ENCODE data around the gene BDKRB2.

BDKRB2 gene

DNA sequence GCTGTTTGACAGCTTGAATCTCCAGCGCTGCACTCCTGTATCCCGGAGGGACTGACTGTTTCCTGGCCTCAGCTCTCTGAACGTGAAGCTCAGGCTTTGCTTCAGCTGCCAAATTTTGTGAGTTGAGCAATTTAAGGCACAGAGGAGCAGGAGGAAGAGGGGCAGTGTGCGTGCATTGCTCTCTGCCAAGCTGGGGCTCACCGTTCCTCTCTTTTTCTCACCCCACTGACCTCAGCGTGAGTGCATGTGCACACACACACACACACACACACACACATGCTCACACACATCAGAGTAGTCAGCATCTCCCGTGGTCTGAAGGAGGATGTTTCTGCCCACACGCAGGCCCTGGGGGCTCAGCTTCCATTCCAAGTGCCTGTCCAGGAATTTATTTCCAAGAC is 27.8 kb upstream of the BDKRB2 start:
- Histone ChIP-seq H3K4me1 (ENCODE audit: control insufficient read depth in 5 of 5, insufficient read depth in 5 of 5, low read length in 5 of 5) (peaks cover 14 to 48% (median 32%) of the 10 kb centered on the region in 5 donors), H3K9ac (ENCODE audit: low read length in 5 of 5) (no peak overlapping the region), H3K4me3 (ENCODE audit: low read depth in 1 of 5, low read length in 5 of 5) (peak overlapping the region in 2 of 5 donors; percentile 15 to 48), H3K27ac (ENCODE audit: low read depth, low read length) (peak overlapping the region; percentile 42), H3K36me3 (ENCODE audit: control insufficient read depth in 5 of 5, insufficient read depth in 5 of 5, low read length in 5 of 5) (no peaks in the 10 kb centered on the region), H3K9me3 (ENCODE audit: control insufficient read depth in 5 of 5, low read length in 5 of 5) (peaks cover 0 to 3% (median 0%) of the 10 kb centered on the region in 5 donors), H3K27me3 (ENCODE audit: control insufficient read depth in 5 of 5, insufficient read depth in 4 of 5, low read length in 5 of 5) (peaks cover 0 to 14% (median 3%) of the 10 kb centered on the region in 5 donors)

DNA sequence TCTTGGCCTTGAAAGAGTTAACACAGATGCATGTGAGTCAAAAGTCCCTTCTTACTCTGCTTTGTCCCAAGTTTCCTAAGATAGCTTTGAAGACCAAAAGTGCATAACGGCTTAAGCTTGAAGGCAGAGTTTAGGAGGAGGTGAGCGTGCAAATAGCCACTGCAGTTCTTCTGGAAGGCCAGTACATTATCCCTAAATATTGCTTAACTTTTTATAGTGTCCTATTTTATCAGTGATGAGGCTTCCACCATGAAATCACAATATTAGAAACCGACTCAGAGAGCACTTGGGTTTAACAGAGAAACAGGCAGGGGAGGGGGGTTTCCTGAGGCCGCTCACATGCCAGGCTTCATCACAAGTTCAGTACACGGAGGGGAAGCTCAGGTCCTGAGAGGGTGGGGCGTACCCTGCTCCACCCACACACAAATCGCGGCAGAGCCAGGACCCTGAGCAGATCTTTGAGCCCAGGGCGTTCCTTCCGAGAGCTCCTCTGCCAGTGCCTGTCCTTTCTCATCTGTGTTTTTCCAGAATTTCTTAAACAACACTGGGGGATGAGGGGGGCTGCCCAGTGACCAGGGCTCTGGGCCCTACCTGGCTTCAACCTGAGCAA is 26.8 kb upstream of the BDKRB2 start:
- H3K27me3 ChIP-seq (ENCODE audit: control insufficient read depth in 5 of 5, insufficient read depth in 4 of 5, low read length in 5 of 5) = peaks cover 0 to 13% (median 3%) of the 10 kb centered on the region in 5 donors
- H3K4me3 ChIP-seq (ENCODE audit: low read depth in 1 of 5, low read length in 5 of 5) = no peak overlapping the region
- no peaks in the 10 kb centered on the region for H3K36me3 ChIP-seq (ENCODE audit: control insufficient read depth in 5 of 5, insufficient read depth in 5 of 5, low read length in 5 of 5)
- peaks cover 15 to 56% (median 32%) of the 10 kb centered on the region in 5 donors for H3K4me1 ChIP-seq (ENCODE audit: control insufficient read depth in 5 of 5, insufficient read depth in 5 of 5, low read length in 5 of 5)
- H3K9ac ChIP-seq (ENCODE audit: low read length in 5 of 5) = no peak overlapping the region
- peaks cover 0 to 3% (median 0%) of the 10 kb centered on the region in 5 donors for H3K9me3 ChIP-seq (ENCODE audit: control insufficient read depth in 5 of 5, low read length in 5 of 5)
- peak overlapping the region; percentile 42 for H3K27ac ChIP-seq (ENCODE audit: low read depth, low read length)

DNA sequence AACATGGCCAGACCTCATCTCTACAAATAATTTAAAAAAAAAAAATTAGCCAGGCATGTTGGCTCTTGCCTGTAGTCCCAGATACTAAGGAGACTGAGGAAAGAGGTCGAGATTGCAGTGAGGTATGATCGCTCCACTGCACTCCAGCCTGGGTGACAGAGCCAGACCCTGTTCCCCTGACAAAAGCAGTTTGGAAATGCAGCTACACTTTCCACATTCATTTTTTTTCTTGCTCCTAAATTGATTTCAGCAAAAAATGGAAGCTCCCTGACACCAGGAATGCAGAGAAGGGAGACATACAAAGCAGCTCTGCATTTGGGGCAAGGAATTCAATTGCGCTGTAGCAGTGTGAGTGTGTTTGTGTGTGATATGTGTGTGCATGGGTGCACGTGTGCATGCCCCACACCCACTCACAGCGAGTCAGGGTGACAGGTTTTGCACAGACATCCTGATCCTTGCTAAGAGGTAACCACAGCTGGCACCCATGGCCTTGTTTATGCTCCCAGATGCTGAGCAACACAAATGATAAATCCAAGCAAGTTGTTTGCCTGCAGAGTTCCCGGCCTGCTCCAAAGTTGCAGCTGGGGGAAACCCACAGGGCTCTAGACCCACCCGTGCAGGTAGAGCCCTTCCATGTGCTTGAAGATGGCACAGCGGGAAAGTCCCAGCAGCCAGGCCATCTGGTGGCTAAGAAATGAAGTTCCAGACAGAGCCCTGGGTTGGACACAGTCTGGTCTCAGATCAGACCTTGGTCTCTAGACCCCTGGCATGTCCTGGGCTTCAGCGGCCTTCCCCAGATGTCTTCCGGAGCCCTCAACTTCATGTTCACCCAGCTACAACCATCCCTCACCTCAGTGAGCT is 25.9 kb upstream of the BDKRB2 start:
- H3K4me3 ChIP-seq (ENCODE audit: low read depth in 1 of 5, low read length in 5 of 5) = no peak overlapping the region
- H3K36me3 ChIP-seq (ENCODE audit: control insufficient read depth in 5 of 5, insufficient read depth in 5 of 5, low read length in 5 of 5) = no peaks in the 10 kb centered on the region
- peaks cover 0 to 12% (median 3%) of the 10 kb centered on the region in 5 donors for H3K27me3 ChIP-seq (ENCODE audit: control insufficient read depth in 5 of 5, insufficient read depth in 4 of 5, low read length in 5 of 5)
- H3K4me1 ChIP-seq (ENCODE audit: control insufficient read depth in 5 of 5, insufficient read depth in 5 of 5, low read length in 5 of 5) = peaks cover 15 to 56% (median 32%) of the 10 kb centered on the region in 5 donors
- peaks cover 0 to 3% (median 0%) of the 10 kb centered on the region in 5 donors for H3K9me3 ChIP-seq (ENCODE audit: control insufficient read depth in 5 of 5, low read length in 5 of 5)
- H3K27ac ChIP-seq (ENCODE audit: low read depth, low read length) = peak overlapping the region; percentile 42
- no peak overlapping the region for H3K9ac ChIP-seq (ENCODE audit: low read length in 5 of 5)

DNA sequence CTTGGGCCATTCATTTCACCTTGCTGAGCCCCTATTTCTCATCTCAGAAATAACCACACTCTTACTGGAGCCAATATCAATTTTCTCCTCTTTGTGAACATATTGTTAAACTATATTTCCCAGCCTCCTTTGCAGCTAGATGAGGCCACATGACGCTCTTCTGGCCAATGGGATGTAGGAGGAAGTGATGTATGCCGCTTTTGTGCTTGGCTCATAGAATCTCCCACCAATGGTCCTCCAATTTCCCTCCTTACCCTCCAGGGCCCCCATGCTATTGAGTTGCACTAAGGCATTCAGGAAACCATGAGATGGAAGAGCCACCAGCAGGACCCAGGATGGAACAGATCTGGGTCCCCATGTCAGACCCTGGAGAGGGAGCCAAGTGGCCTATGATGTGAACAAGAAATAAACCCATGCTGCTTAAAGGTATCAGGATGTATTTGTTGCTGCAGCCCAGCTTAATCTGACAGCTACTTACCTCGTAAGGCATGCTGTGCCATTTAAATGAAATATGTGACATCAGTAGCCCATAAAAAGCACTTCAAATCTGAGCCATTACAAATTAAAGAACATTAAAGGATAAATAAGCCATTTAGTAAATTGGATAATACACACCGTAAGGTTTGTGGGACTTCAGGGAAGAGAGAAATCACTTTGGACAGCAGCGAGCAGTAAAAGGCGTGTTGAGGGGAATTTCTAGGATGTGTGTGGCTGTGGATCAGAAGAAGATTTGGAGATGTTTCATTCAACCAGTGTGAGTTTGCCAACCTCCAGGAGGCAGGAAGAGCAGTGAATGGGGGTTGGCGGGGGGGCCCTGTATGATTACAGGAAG is 24.4 kb upstream of the BDKRB2 start:
- H3K36me3 ChIP-seq (ENCODE audit: control insufficient read depth in 5 of 5, insufficient read depth in 5 of 5, low read length in 5 of 5) = no peaks in the 10 kb centered on the region
- peaks cover 0 to 15% (median 3%) of the 10 kb centered on the region in 5 donors for H3K27me3 ChIP-seq (ENCODE audit: control insufficient read depth in 5 of 5, insufficient read depth in 4 of 5, low read length in 5 of 5)
- H3K4me3 ChIP-seq (ENCODE audit: low read depth in 1 of 5, low read length in 5 of 5) = no peak overlapping the region
- peaks cover 15 to 56% (median 32%) of the 10 kb centered on the region in 5 donors for H3K4me1 ChIP-seq (ENCODE audit: control insufficient read depth in 5 of 5, insufficient read depth in 5 of 5, low read length in 5 of 5)
- no peak overlapping the region for H3K9ac ChIP-seq (ENCODE audit: low read length in 5 of 5)
- no peak overlapping the region for H3K27ac ChIP-seq (ENCODE audit: low read depth, low read length)
- H3K9me3 ChIP-seq (ENCODE audit: control insufficient read depth in 5 of 5, low read length in 5 of 5) = peaks cover 0 to 3% (median 0%) of the 10 kb centered on the region in 5 donors

DNA sequence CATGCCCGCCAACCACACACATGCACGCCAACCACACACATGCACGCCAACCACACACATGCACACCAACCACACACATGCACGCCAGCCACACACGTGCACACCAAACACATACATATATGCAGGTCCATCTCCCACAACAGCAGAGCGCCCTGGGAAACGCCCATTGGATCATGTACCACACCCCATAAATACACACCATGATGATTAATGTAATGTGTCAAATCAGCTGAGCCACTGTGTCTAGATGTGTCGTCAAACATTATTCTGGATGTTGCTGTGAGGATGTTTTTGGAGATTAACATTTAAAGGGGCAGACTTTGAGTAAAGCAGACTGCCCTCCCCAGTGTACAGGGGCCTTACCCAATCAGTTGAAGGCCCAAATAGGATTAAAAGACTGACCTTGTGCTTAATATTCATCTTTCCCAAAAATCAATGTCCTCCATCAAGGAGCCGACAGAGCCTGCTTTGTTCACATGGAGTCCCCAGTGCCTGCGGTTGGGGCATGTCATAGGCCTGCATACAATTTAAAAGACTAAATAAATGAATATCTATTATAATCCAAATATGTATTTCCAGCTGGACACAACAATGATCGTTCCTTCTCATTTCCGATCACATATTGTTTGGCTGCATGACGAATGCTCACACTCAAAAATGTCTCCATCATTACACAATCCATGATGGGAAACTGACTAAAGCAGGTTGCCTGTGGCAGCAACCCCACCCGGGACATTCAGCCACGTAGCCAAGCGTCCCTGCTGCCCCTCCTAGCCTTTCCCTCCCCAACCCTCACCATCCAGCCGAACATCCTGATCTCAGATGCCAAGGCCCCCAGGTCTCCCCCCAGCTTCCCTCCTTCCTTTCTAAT is 23.2 kb upstream of the BDKRB2 start:
- H3K27me3 ChIP-seq (ENCODE audit: control insufficient read depth in 5 of 5, insufficient read depth in 4 of 5, low read length in 5 of 5) = peaks cover 0 to 8% (median under 1%) of the 10 kb centered on the region in 5 donors
- peaks cover 11 to 46% (median 29%) of the 10 kb centered on the region in 5 donors for H3K4me1 ChIP-seq (ENCODE audit: control insufficient read depth in 5 of 5, insufficient read depth in 5 of 5, low read length in 5 of 5)
- no peaks in the 10 kb centered on the region for H3K36me3 ChIP-seq (ENCODE audit: control insufficient read depth in 5 of 5, insufficient read depth in 5 of 5, low read length in 5 of 5)
- H3K9me3 ChIP-seq (ENCODE audit: control insufficient read depth in 5 of 5, low read length in 5 of 5) = peaks cover 0 to 3% (median 0%) of the 10 kb centered on the region in 5 donors
- H3K9ac ChIP-seq (ENCODE audit: low read length in 5 of 5) = no peak overlapping the region
- H3K4me3 ChIP-seq (ENCODE audit: low read depth in 1 of 5, low read length in 5 of 5) = no peak overlapping the region
- peak overlapping the region; percentile 44 for H3K27ac ChIP-seq (ENCODE audit: low read depth, low read length)

DNA sequence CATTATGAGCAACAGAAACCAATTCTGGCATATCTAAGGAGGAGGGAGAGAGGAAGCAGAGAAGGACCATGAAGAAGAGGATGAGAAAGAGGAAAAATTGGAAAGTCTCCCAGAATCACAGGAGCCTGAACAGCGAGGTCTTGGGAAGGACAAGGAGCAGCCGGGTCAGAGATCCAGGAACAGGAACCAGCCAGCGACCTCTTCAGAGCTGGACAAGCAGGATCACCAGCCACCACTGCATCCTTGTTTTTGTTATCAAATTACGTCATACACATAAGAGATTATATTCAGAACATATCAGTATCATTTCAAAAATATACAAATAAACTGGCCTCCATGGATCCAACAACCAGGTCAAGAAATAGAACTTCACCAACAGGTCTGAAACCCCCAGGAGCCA is 22.1 kb upstream of the BDKRB2 start:
- H3K27me3 ChIP-seq (ENCODE audit: control insufficient read depth in 5 of 5, insufficient read depth in 4 of 5, low read length in 5 of 5) = peaks cover 0 to 8% (median 2%) of the 10 kb centered on the region in 5 donors
- no peak overlapping the region for H3K4me3 ChIP-seq (ENCODE audit: low read depth in 1 of 5, low read length in 5 of 5)
- peaks cover 3 to 45% (median 18%) of the 10 kb centered on the region in 5 donors for H3K4me1 ChIP-seq (ENCODE audit: control insufficient read depth in 5 of 5, insufficient read depth in 5 of 5, low read length in 5 of 5)
- no peaks in the 10 kb centered on the region for H3K36me3 ChIP-seq (ENCODE audit: control insufficient read depth in 5 of 5, insufficient read depth in 5 of 5, low read length in 5 of 5)
- peak overlapping the region; percentile 44 for H3K27ac ChIP-seq (ENCODE audit: low read depth, low read length)
- H3K9me3 ChIP-seq (ENCODE audit: control insufficient read depth in 5 of 5, low read length in 5 of 5) = peaks cover 0 to 3% (median 0%) of the 10 kb centered on the region in 5 donors
- no peak overlapping the region for H3K9ac ChIP-seq (ENCODE audit: low read length in 5 of 5)

DNA sequence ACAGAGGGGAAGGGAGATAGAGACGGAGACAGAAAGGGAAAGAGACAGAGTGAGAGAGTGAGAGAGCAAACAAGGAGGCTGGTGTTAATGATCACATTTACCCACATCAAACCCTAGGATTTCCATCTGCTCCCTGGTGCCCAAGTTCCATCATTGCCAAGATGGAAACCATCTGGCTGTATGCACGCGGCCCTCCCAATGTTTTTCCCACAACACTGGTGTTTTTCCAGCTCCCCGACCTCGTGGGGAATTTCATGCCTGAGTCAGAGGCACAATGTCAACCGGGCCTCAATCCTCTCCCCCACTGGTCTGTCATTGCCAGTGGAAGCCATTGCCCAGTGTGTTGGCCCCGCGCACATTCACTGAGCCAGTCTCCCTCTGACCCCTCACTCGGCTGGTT is 19.9 kb upstream of the BDKRB2 start:
- H3K9me3 ChIP-seq (ENCODE audit: control insufficient read depth in 5 of 5, low read length in 5 of 5) = peaks cover 0 to 3% (median 0%) of the 10 kb centered on the region in 5 donors
- H3K4me3 ChIP-seq (ENCODE audit: low read depth in 1 of 5, low read length in 5 of 5) = no peak overlapping the region
- H3K27ac ChIP-seq (ENCODE audit: low read depth, low read length) = no peak overlapping the region
- no peaks in the 10 kb centered on the region for H3K36me3 ChIP-seq (ENCODE audit: control insufficient read depth in 5 of 5, insufficient read depth in 5 of 5, low read length in 5 of 5)
- H3K9ac ChIP-seq (ENCODE audit: low read length in 5 of 5) = no peak overlapping the region
- H3K27me3 ChIP-seq (ENCODE audit: control insufficient read depth in 5 of 5, insufficient read depth in 4 of 5, low read length in 5 of 5) = peaks cover 0 to 8% (median 2%) of the 10 kb centered on the region in 5 donors
- peaks cover 0 to 30% (median 2%) of the 10 kb centered on the region in 5 donors for H3K4me1 ChIP-seq (ENCODE audit: control insufficient read depth in 5 of 5, insufficient read depth in 5 of 5, low read length in 5 of 5)

DNA sequence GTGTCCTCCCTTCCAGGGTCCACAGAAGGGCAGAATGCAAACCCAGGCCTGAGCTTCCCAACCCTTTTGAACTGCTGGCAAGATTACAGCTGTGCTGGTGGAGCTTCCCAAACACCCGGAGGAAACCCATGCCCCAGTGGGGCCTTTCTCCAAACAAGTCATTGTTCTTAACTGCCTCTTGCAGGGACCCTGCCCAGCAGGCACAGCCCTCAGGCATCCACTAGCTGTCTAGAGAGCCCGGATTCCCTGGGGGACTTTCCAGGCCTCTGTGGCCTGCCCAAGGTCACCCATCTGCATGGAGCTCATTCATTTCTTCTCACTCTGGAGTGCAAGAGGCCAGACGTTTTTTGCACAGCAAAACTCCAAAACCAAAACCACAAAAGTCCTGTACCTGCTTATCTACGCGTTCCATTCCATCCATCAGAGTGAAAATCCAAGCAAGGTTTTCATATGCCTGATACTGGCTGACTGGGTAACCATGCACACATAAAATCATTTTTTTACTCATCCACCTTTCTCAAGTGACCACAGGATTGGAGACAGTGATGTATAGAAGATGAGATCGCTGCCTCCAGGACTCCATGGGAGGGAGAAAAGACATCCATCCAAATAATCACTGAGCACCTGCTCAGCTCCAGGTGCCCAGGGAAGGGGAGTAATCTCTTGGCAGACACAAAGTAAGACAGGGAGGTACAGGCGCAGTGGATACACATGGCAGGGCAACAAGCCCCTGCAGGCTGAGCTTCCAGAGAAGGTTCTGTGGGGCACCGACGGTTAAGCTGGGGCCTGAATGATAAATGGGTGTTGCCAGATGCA is 17.2 kb upstream of the BDKRB2 start:
- Histone ChIP-seq H3K4me3 (ENCODE audit: low read depth in 1 of 5, low read length in 5 of 5) (no peak overlapping the region), H3K9ac (ENCODE audit: low read length in 5 of 5) (no peak overlapping the region), H3K27me3 (ENCODE audit: control insufficient read depth in 5 of 5, insufficient read depth in 4 of 5, low read length in 5 of 5) (peaks cover 0 to 7% (median 2%) of the 10 kb centered on the region in 5 donors), H3K27ac (ENCODE audit: low read depth, low read length) (no peak overlapping the region), H3K36me3 (ENCODE audit: control insufficient read depth in 5 of 5, insufficient read depth in 5 of 5, low read length in 5 of 5) (no peaks in the 10 kb centered on the region), H3K4me1 (ENCODE audit: control insufficient read depth in 5 of 5, insufficient read depth in 5 of 5, low read length in 5 of 5) (peaks cover 0 to 16% (median 2%) of the 10 kb centered on the region in 5 donors), H3K9me3 (ENCODE audit: control insufficient read depth in 5 of 5, low read length in 5 of 5) (no peaks in the 10 kb centered on the region)
